ENCODE results near the gene CFAP99. TPM values are rescaled to one million over a fixed set of nuclear protein-coding genes. Genes with fewer than 3 reads are reported as not detected.

Gene CFAP99
- total and polyA plus RNA-seq, 5 experiments from 2014 or later, result 0.05 TPM; not detected in 4

DNA sequence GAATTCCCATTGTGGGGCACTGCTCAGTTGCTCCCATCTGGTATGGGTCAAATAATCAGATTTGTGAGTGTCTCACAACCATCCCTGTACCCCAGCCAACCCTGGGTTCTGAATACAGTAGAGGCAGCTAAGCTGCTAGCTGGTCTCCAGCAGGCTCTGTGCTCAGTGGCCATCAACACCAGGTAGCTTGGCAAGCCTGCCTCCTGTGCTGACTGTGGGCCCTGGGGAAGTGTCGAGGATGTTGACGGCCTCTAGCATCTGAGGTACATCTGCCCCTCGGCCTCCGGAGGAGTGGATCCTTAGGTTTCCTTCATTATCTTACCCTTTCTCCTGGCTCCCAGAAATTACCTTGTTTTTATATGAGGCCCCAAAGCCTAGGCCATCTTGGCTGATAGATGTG is 63.4 kb downstream of the CFAP99 start:
- POLR2A ChIA-PET, result interaction anchor here (0.5 to 5.9 kb wide), 2 partner anchors 13 to 204 kb away, joined by 3 to 46 read pairs; partner anchors contain the start of gene RNF4
- H3K4me1 Mint-ChIP-seq, result peaks cover 66 to 97% (median 93%) of the 10 kb centered on the region in 4 donors
- H3K27ac Mint-ChIP-seq, result peak overlapping the region in 9 of 10 donors; percentile 5 to 87 (median 80)
- no peaks in the 10 kb centered on the region for H3K9me3 Mint-ChIP-seq
- peak in 1 of 10 donors; percentile 38 for DNase-seq
- H3K4me3 Mint-ChIP-seq, result peak overlapping the region in 9 of 10 donors; percentile 38 to 78 (median 66)
- H3K36me3 Mint-ChIP-seq, result peaks cover 0 to 41% (median 2%) of the 10 kb centered on the region in 3 donors
- no peak for ATAC-seq
- no peaks in the 10 kb centered on the region for H3K27me3 Mint-ChIP-seq

DNA sequence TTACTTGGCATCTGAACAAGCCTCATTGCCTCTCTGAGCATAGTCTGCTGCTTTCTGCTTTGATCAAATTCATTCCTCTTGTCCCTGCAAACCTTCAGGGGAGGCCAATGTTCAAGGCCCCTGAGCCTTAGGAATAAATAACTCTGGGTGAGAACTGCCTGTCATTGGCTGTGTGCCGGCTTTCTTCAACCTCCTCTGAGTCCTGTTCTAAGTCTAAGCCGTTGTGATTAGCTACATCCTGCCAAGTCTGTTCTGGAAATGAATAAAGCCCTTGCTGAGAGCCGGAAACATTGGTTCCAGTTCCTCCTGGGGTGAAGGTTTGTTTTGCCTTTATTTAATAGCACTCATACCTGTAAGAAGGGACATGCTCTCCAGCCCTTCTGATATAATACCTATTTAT is 63.9 kb downstream of the CFAP99 start:
- ATAC-seq (no peak), DNase-seq (no peak)
- H3K4me1 Mint-ChIP-seq, result peaks cover 63 to 97% (median 92%) of the 10 kb centered on the region in 4 donors
- peak overlapping the region in 9 of 10 donors; percentile 60 to 84 (median 68) for H3K4me3 Mint-ChIP-seq
- peaks cover 0 to 39% (median 0%) of the 10 kb centered on the region in 3 donors for H3K36me3 Mint-ChIP-seq
- no peaks in the 10 kb centered on the region for H3K9me3 Mint-ChIP-seq
- POLR2A ChIA-PET, result interaction anchor here (5.9 kb wide), 1 partner anchor 13 kb away, joined by 46 read pairs; the partner anchor contains the start of gene RNF4
- peak overlapping the region in 9 of 10 donors; percentile 32 to 87 (median 82) for H3K27ac Mint-ChIP-seq
- H3K27me3 Mint-ChIP-seq, result no peaks in the 10 kb centered on the region

DNA sequence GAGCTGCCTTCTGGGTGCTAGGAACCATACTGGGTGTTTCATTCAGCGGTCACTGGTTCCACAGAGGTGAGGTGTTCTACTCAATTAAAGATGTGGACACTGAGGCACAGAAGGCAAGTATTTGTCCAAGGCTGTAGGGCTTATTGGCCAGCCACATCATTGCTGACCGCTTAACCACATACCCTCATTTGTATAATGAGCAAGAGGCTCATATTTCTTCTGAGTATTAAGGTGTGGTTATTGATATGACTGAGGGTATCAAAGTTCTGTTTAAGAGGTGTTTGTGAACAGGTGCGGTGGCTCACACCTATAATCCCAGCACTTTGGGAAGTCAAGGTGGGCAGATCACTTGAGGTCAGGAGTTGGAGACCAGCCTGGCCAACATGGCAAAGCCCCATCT is 64.5 kb downstream of the CFAP99 start:
- Mint-ChIP-seq H3K4me3 (peak overlapping the region in 8 of 10 donors; percentile 1 to 78 (median 64)), H3K27me3 (no peaks in the 10 kb centered on the region), H3K4me1 (peaks cover 61 to 97% (median 92%) of the 10 kb centered on the region in 4 donors), H3K9me3 (no peaks in the 10 kb centered on the region), H3K27ac (peak overlapping the region in 9 of 10 donors; percentile 19 to 87 (median 77)), H3K36me3 (peaks cover 0 to 34% (median 0%) of the 10 kb centered on the region in 3 donors)
- ATAC-seq (no peak), DNase-seq (peak in 1 of 10 donors; percentile 10)
- POLR2A ChIA-PET, result interaction anchor here (5.9 kb wide), 1 partner anchor 14 kb away, joined by 46 read pairs; the partner anchor contains the start of gene RNF4

DNA sequence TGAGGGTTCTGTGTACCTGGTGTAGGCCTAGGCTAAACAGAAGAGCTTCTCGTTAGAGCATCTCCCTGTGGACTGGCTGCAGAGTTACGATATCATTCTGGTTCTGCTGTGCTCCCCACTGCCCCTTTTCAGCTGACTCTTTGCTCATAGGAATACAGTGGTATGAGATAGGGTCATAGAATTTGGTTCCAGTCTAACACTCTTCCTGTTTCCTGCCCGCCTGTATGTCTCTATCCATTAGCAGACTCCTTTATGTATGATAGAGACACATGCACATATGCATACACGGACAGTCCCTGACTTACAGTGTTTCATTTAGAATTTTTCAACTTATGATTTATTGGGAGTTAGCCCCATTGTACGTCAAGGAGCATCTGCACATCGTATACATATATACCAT is 65.4 kb downstream of the CFAP99 start:
- no peaks in the 10 kb centered on the region for H3K27me3 Mint-ChIP-seq
- peak in 1 of 10 donors; percentile 16 for DNase-seq
- ATAC-seq, result no peak
- H3K36me3 Mint-ChIP-seq, result peaks cover 0 to 33% (median 0%) of the 10 kb centered on the region in 3 donors
- no peaks in the 10 kb centered on the region for H3K9me3 Mint-ChIP-seq
- peak overlapping the region; percentile 25 to 93 (median 88) for H3K27ac Mint-ChIP-seq
- POLR2A ChIA-PET, result interaction anchor here (0.5 to 5.9 kb wide), 3 partner anchors 15 to 72 kb away, joined by 3 to 46 read pairs (median 5); partner anchors contain the start of gene RNF4
- peak overlapping the region; percentile 68 to 92 (median 84) for H3K4me3 Mint-ChIP-seq
- peaks cover 58 to 95% (median 88%) of the 10 kb centered on the region in 4 donors for H3K4me1 Mint-ChIP-seq

DNA sequence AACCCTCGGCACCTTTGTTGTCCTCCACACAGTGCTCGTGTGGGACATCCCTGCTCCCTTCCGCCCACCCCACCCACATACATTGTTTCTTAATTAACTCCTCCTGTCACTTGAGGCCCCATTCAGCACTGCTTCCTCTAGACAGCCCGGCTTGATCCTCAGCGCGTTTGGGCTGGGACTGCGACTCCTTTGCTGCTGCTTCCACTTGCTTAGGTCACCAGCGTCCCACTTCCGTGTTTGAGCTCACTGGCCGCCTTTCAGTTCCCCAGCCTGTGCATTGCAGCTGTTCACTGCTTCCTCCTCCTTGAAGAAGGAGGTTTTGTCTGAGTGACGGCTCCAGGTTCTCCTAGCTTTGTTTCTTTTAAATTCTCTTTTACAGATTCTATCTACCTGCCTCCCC is 66.2 kb downstream of the CFAP99 start:
- Mint-ChIP-seq H3K4me3 (peak overlapping the region; percentile 68 to 92 (median 85)), H3K4me1 (peaks cover 54 to 93% (median 88%) of the 10 kb centered on the region in 4 donors), H3K36me3 (peaks cover 0 to 34% (median 0%) of the 10 kb centered on the region in 3 donors), H3K27me3 (no peaks in the 10 kb centered on the region), H3K9me3 (no peaks in the 10 kb centered on the region), H3K27ac (peak overlapping the region; percentile 84 to 93 (median 88))
- POLR2A ChIA-PET, result interaction anchor here (0.5 to 5.9 kb wide), 4 partner anchors 10 to 73 kb away, joined by 3 to 46 read pairs (median 5); partner anchors contain the start of gene RNF4
- DNase-seq (peak; percentile 46 to 83 (median 63)), ATAC-seq (peak; percentile 95)

DNA sequence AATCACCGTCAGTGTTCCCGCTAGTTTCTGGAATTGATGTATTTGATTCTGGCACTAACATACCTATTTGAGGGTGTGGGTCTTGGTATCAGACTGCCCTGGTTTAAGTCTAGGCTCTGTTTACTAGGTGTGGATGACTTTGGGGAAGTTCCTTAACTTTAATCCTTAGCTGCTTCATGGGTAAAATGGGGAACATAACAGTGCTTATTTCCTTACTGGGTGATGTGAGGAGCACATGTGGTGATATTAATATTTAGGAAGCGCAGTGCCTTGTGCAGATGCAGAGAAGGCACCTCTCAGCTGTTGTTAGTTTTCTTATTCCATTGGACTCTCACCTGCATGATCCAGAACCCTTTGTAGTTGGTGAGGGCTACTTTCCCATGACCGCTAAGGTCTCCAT is 67.2 kb downstream of the CFAP99 start:
- no peak for DNase-seq
- Mint-ChIP-seq H3K4me3 (peak overlapping the region in 8 of 10 donors; percentile 37 to 87 (median 81)), H3K9me3 (no peaks in the 10 kb centered on the region), H3K27ac (peak overlapping the region; percentile 18 to 90 (median 84)), H3K4me1 (peaks cover 50 to 93% (median 86%) of the 10 kb centered on the region in 4 donors), H3K27me3 (no peaks in the 10 kb centered on the region), H3K36me3 (peaks cover 0 to 37% (median 0%) of the 10 kb centered on the region in 3 donors)
- POLR2A ChIA-PET, result interaction anchor here (5.9 kb wide), 1 partner anchor 17 kb away, joined by 46 read pairs; the partner anchor contains the start of gene RNF4
- no peak for ATAC-seq

DNA sequence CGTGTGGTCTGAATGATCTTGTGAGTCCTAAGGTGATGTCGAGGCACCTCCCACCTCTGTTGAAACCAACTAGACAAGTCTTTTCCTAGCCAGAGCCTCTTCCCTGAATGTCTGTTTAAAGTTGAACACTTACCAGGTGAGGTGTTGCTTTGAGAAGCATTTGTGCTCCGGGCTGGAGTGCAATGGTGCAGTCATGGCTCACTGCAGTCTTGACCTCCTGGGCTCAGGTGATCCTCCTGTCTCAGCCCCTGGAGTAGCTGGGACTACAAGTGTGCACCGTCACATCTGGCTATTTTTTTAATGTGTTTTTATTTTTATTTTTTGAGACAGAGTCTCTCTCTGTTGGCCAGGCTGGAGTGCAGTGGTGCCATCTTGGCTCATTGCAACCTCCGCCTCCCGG is 68.2 kb downstream of the CFAP99 start:
- POLR2A ChIA-PET, result interaction anchor here (5.9 kb wide), 1 partner anchor 18 kb away, joined by 46 read pairs; the partner anchor contains the start of gene RNF4
- ATAC-seq (no peak), DNase-seq (peak in 1 of 10 donors; percentile 14)
- H3K4me1 Mint-ChIP-seq, result peaks cover 43 to 85% (median 76%) of the 10 kb centered on the region in 4 donors
- peaks cover 0 to 37% (median 0%) of the 10 kb centered on the region in 3 donors for H3K36me3 Mint-ChIP-seq
- H3K27me3 Mint-ChIP-seq, result no peaks in the 10 kb centered on the region
- H3K9me3 Mint-ChIP-seq, result no peaks in the 10 kb centered on the region
- H3K4me3 Mint-ChIP-seq, result peak overlapping the region in 8 of 10 donors; percentile 26 to 86 (median 52)
- H3K27ac Mint-ChIP-seq, result peak overlapping the region; percentile 44 to 90 (median 81)

DNA sequence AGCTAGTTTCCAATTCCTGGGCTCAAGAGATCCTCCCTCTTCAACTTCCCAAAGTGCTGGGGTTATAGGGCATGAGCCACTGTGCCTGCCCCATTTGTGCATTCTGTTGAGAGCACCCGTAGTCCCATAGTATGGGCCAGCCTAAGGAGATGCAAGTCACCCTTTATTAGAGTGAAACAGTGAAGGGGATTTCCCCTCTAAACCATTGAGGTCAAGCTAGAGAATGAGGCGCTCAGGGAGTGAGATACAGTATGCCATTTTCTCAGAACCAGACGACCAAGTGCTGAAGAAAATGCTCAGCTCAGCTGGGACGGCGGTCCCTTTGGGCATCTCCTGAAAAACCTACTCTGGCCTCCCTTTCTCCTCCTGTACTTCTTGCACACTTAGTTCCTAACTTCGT is 68.9 kb downstream of the CFAP99 start:
- POLR2A ChIA-PET, result interaction anchor here (0.8 to 5.9 kb wide), 2 partner anchors 18 to 25 kb away, joined by 3 to 46 read pairs; partner anchors contain the start of gene RNF4
- Mint-ChIP-seq H3K27ac (peak overlapping the region in 5 of 10 donors; percentile 15 to 68 (median 43)), H3K4me1 (peaks cover 41 to 83% (median 73%) of the 10 kb centered on the region in 4 donors), H3K27me3 (no peaks in the 10 kb centered on the region), H3K4me3 (peak overlapping the region in 4 of 10 donors; percentile 6 to 55 (median 44)), H3K9me3 (no peaks in the 10 kb centered on the region), H3K36me3 (peaks cover 0 to 41% (median 4%) of the 10 kb centered on the region in 3 donors)
- no peak for ATAC-seq
- peak in 1 of 10 donors; percentile 14 for DNase-seq

DNA sequence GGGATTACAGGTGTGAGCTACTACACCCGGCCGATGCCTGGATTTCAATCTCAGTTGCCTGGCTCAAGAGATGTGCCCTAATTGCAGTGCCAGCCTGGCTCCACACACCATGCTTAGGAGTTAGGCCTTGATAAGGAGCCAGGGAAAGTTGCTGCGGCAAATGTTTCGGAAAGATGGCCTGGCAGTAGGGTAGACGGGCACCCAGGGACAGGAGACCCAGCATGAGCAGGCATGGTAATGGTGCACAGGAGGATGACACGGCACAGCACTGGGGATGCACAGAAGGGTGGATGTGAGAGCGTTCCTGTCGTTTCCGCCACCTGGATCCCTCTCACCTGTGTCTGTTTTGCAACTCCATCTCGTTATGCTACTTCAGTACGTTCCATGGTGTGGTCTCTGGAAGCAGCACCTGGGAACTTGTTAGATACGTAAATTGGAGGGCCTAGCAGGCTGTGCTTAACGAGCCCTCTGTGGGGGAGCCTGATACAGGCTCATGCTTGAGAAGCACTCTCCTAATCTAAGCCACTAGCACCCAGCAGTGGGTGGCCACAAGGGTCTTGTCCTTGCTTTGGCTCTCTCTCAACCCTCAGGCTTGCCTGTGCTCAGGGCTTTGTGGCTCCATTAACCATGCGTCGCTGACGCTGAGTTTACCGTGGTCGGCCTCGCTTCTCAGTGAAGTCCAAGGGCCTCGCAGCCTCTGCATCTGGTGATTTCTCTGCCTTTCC is 70.5 kb downstream of the CFAP99 start:
- Mint-ChIP-seq H3K4me1 (peaks cover 41 to 77% (median 67%) of the 10 kb centered on the region in 4 donors), H3K36me3 (peaks cover 0 to 55% (median 6%) of the 10 kb centered on the region in 3 donors), H3K27me3 (no peaks in the 10 kb centered on the region), H3K27ac (peak overlapping the region in 3 of 10 donors; percentile 48 to 64 (median 52)), H3K9me3 (no peaks in the 10 kb centered on the region), H3K4me3 (peak overlapping the region in 1 of 10 donors; percentile 60)
- POLR2A ChIA-PET, result no interaction called here
- ATAC-seq (no peak), DNase-seq (peak in 1 of 10 donors; percentile 43)

DNA sequence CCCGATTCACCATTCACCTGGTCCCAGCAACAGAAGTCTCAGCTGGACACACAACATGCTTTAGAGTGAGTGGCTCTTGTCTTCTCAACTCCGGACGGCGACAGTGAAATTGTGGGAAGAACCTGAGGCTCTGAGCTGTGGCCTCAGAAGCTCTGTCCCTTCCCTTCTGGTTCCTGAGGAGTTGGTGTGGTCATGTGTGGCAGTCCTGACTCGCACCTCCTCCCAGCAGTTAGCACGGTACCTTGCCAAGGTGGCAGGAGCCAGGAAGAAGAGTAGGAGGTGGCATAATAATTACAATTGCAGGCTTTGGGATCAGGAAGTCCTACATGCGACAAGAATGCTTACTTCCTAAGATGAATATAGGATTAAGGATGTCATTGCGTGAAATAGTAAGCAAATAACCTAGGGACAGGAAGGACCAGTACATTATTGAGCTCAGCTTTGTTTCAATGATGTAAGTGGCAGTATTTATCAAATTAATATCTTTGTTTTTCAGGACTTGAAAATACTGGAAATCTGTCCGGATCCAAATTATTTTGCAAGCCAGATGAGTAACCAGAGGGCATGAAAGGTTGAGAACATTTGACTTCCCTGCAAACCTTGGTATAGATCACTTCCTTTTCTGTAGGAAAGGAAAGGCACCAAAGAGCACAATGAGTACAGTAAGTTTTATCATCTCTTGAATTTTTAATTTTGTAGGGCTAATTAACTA is 71.2 kb downstream of the CFAP99 start:
- Mint-ChIP-seq H3K36me3 (peaks cover 0 to 61% (median 6%) of the 10 kb centered on the region in 3 donors), H3K27me3 (no peaks in the 10 kb centered on the region), H3K27ac (peak overlapping the region in 4 of 10 donors; percentile 24 to 64 (median 38)), H3K4me1 (peaks cover 35 to 69% (median 60%) of the 10 kb centered on the region in 4 donors), H3K4me3 (no peak overlapping the region), H3K9me3 (no peaks in the 10 kb centered on the region)
- POLR2A ChIA-PET, result no interaction called here
- DNase-seq (peak in 1 of 10 donors; percentile 6), ATAC-seq (no peak)

DNA sequence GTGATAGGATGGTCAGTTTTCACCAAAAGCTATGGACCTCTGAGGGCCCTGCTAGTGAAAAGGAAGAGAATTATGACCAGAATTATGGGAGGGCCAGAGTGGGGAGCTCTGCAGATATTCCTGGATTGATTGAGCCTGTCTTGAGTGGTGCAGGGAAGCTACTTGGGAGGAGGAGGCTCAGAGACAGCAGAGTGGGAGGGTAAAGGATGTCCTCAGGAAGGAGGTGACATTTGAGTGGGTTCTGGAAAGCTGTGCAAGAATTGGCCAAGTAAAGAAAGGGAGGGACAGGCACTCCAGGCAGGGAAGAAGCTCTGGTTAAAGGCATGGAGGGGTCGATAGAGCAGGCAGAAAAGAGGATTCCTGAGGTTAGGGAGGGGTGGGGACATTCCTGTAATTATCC is 74.2 kb downstream of the CFAP99 start:
- H3K27ac Mint-ChIP-seq, result peak overlapping the region in 7 of 10 donors; percentile 1 to 80 (median 38)
- ATAC-seq, result no peak
- H3K36me3 Mint-ChIP-seq, result peaks cover 0 to 90% (median 12%) of the 10 kb centered on the region in 3 donors
- H3K4me3 Mint-ChIP-seq, result no peak overlapping the region
- H3K27me3 Mint-ChIP-seq, result no peaks in the 10 kb centered on the region
- DNase-seq, result peak in 1 of 10 donors; percentile 13
- no peaks in the 10 kb centered on the region for H3K9me3 Mint-ChIP-seq
- H3K4me1 Mint-ChIP-seq, result peaks cover 16 to 50% (median 38%) of the 10 kb centered on the region in 4 donors
- POLR2A ChIA-PET, result interaction anchor here (0.7 kb wide), 1 partner anchor 39 kb away, joined by 3 read pairs; no protein-coding TSS in a partner anchor

DNA sequence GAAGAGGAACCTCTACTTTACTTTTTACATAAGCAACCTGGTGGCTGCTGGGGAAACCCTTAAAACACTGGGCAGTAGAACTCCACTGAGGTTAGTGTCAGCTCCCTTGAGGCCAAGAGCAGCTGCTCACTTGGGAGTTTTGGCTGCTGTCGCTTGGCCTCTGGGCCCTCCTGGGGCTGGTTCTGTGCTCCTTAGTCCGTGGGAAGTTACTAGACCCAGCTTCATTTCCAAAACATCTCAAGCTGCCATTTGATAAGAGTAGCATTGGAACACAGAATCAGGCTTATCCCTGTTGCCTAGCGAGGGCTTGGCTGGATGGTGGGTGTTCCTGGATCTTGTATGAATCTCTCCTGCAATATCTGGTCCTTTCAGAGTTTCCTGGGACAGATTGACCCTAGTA is 76.2 kb downstream of the CFAP99 start:
- DNase-seq, result peak in 1 of 10 donors; percentile 9
- Mint-ChIP-seq H3K36me3 (peaks cover 0 to 95% (median 12%) of the 10 kb centered on the region in 3 donors), H3K4me3 (no peak overlapping the region), H3K27me3 (no peaks in the 10 kb centered on the region), H3K4me1 (peaks cover 11 to 34% (median 22%) of the 10 kb centered on the region in 4 donors), H3K9me3 (no peaks in the 10 kb centered on the region), H3K27ac (peak overlapping the region in 1 of 10 donors; percentile 43)
- POLR2A ChIA-PET, result interaction anchor here (0.9 kb wide), 1 partner anchor 10 kb away, joined by 5 read pairs; no protein-coding TSS in a partner anchor
- no peak for ATAC-seq

Data from naive thymus-derived CD8-positive, alpha-beta T cell (primary cell).